HG02885 (cell line): Measurements from ENCODE around the gene LFNG.

Experiments used
- ATAC-seq: cut with Tn5 transposase; IDR thresholded peaks from one replicate; pipeline ENCODE4 v1.9.1; 2021; ENCODE audit warnings: mild to moderate bottlenecking; ENCODE audit not compliant: unreplicated experiment, poor library complexity

The LFNG gene, protein sequence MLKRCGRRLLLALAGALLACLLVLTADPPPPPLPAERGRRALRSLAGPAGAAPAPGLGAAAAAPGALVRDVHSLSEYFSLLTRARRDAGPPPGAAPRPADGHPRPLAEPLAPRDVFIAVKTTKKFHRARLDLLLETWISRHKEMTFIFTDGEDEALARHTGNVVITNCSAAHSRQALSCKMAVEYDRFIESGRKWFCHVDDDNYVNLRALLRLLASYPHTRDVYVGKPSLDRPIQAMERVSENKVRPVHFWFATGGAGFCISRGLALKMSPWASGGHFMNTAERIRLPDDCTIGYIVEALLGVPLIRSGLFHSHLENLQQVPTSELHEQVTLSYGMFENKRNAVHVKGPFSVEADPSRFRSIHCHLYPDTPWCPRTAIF

DNA sequence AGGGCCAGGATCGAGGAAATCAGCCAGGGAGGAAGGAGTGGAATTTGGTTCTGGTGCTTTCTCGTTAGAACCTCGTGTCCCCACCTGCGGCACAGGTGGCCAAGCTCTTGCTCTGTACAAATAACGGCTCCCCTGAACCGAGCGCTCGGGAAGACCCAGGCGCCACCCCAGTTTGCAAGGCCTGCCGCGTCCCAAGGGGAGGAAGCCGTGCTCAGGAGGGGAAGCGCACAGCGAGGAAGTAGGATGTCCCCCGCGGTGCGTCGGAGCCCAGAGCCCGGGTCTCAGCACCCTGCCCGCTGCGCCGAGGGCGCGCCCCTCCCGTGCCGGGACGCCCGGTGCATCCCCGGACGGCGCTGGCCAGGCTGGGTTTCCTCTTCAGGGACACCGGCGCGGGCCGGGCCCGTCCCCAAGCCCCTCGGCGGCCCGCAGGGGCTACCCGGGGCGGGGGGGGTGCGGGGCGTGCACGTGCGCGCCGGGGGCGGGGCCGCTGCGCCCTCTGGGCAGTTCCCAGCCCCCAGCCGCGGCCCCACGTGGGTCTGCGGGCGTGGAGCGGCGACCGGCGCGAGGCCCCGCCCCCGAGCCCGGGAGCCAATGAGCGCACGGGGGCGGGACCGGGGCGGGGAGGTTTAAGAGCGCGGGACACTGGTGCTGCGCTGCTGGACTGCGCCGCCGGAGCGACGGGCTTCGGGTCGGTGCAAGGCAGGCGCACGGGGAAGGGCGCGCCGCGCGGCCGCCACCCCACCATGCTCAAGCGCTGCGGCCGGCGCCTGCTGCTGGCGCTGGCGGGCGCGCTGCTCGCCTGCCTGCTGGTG, at the start of gene LFNG:
Gene LFNG (plus strand): TSS at position 656 of the 812 bp plus-strand sequence. CDS start 88 bp downstream, at position 744.
- peak; percentile 91 for ATAC-seq

- no peak for ATAC-seq
Observed at GRCh38 chr7:2470204-2471021, 49.2 kb upstream of the LFNG start.

GRCh38 chr7:2471022-2471329, 48.6 kb upstream of the LFNG start:
- no peak for ATAC-seq

DNA sequence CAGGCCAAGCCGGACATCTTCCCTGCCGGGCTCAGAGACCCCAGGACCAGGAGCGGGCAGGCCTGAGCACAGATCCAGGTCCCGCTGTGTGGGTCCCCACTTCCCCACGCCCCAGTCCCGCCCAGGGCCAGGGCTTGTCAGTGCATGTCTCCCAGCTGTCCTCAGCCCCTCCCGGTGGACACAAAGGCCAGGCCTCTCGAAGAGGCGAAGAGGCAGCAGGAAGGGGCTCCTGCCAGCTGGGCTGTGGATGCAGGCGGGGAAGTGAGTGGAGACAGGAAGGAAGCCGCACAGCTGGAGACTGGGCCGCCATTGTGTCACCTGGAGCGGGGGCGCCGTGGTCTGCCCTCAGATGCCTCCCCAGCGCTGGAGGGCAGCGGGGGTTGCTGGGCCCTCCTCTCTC, 48.2 kb upstream of the LFNG start:
- ATAC-seq = no peak

GRCh38 chr7:2472739-2473138, 46.8 kb upstream of the LFNG start:
- no peak for ATAC-seq

DNA sequence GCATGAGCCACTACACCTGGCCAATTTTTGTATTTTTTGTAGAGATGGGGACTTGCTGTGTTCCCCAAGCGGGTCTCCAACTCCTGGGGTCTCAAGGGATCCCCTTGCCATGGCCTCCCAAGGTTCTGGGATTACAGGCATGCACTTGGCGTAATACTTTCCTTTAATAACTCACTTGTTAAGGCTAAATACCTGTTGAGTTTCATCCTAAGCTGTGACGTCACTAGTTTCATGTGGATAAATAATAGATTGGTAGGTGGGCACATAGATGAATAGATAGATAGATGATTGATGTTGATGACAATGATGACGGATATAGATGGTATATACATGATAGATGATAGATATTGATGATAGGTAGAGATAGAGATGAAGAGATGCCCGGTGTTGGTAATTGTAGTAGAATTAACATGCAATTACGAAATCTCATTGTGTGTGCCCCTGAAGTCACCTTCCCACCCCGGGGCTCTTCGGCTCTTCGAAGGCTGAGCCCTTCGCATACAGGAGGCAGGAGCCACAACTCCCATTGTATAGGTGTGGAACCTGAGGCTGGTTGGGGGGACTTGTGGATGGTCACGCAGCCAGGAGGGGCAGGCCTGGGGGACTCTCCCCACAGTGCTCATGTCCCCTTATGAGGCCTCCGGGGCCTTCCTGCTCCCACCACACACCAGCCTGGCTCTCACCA, 45.9 kb upstream of the LFNG start:
- ATAC-seq = no peak

- no peak for ATAC-seq
Observed at GRCh38 chr7:2474224-2474623, 45.4 kb upstream of the LFNG start.

GRCh38 chr7:2474813-2475677, 44.5 kb upstream of the LFNG start:
- ATAC-seq = no peak

DNA sequence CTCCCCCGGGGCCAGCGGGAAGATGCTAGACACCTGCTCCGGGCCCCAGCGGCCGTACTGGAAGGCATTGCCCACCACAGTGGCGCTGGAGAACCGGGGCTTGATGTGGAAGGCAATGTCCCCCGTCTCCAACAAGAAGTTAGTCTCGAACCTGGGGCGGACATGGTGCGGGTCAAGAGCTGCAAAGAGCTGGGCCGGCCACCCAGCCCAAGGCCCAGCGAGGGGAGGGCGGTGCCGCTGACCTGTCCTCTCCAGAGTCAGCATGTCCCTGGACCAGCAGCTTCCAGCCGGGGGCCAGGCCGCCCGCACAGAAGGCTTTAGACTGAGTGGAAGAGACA, 43.9 kb upstream of the LFNG start:
- no peak for ATAC-seq

- no peak for ATAC-seq
Observed at GRCh38 chr7:2476298-2476697, 43.3 kb upstream of the LFNG start, which contains the start of gene GRIFIN. Gene GRIFIN, minus strand, starts transcription at chr7:2476398. Its CDS starts 15 bp downstream, at chr7:2476383.

GRCh38 chr7:2476776-2477446, 42.7 kb upstream of the LFNG start:
- no peak for ATAC-seq

- ATAC-seq = no peak
Observed at GRCh38 chr7:2477447-2478398, 41.9 kb upstream of the LFNG start.

DNA sequence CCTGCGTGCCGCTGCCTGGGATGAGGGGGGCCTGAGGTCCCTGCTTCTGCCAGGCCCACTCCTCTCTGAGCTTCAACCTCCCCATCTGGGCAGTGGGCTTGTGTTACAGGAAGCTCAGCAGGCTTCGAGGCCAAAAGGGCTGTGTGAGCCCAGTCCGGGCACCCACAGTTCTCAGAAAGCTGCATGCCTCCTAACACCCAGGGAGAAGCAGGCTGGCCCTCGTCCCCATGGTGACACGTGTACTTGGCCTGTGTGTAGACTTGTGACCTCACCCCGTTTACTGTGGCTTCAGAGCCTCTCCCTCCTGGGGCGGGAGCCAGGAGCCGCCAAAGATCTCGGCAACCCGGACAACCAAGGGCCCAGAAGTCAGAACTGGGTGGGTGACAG, 41.2 kb upstream of the LFNG start:
- no peak for ATAC-seq

- no peak for ATAC-seq
Observed at GRCh38 chr7:2478800-2479199, 40.8 kb upstream of the LFNG start.

GRCh38 chr7:2479276-2480069, 40.1 kb upstream of the LFNG start:
- ATAC-seq = no peak

GRCh38 chr7:2480070-2480408, 39.5 kb upstream of the LFNG start:
- ATAC-seq = no peak

GRCh38 chr7:2481195-2481594, 38.4 kb upstream of the LFNG start:
- ATAC-seq = no peak
